Ovary (tissue), 9 donors: ENCODE data around the gene CROCC2. TPM values are rescaled to one million over a fixed set of nuclear protein-coding genes. Genes with fewer than 3 reads are reported as not detected.

Experiments used
- DNase-seq, 5 donors: peaks; one replicate each; pipeline ENCODE4 v3.0.0-alpha.2; 2019 to 2020
- H3K27ac ChIP-seq, 2 donors: fragments of 200-600 bp; one replicate each; pipeline versions ENCODE4 v1.5.1 to v1.8.0; 2019 to 2022
- H3K27me3 ChIP-seq: fragments of 200-600 bp; one replicate; pipeline ENCODE4 v1.8.0; 2022
- H3K36me3 ChIP-seq: fragments of 200-600 bp; sonication (generic); one replicate; pipeline ENCODE4 v1.5.1; 2019
- H3K4me1 ChIP-seq: one replicate; pipeline ENCODE4 v1.8.1; 2013; ENCODE audit warnings: mild to moderate bottlenecking, moderate library complexity; ENCODE audit not compliant: insufficient read depth
- H3K4me3 ChIP-seq: fragments of 200-600 bp; sonication (generic); one replicate; pipeline ENCODE4 v1.5.1; 2017
- H3K9me3 ChIP-seq, 2 donors: fragments of 200-600 bp in 1 of 2; sonication (generic) in 1 of 2; one replicate each; pipeline versions ENCODE4 v1.5.1 to v1.8.1; 2013 to 2019; ENCODE audit warnings: mild to moderate bottlenecking in 1 of 2, moderate library complexity in 1 of 2
- CTCF ChIP-seq, 3 donors: fragments of 450-650 bp in 2 of 3; fragments of 200-600 bp in 1 of 3; IDR thresholded peaks; one replicate each; pipeline versions ENCODE4 v1.5.1 to v1.8.0; 2016 to 2022; ENCODE audit warnings: antibody characterized with exemption in 3 of 3, mild to moderate bottlenecking in 1 of 3
- EP300 ChIP-seq: sonication (generic); formaldehyde crosslinking; IDR thresholded peaks from one replicate; pipeline ENCODE4 v1.6.1; 2017; ENCODE audit warnings: antibody characterized with exemption
- POLR2A ChIP-seq: fragments of 450-650 bp; IDR thresholded peaks from one replicate; pipeline ENCODE4 v1.6.1; 2017; ENCODE audit warnings: antibody characterized with exemption, mild to moderate bottlenecking, moderate library complexity
- WGBS, 3 donors: extraction: QIAGEN DNeasy Blood & Tissue Kit in 1 of 3; methylation state at CpG; one replicate each; pipeline versions ENCODE4 v1.1.5 to v1.1.7; 2013 to 2017; 5-methylcytosine and 5-hydroxymethylcytosine counted together
- intact Hi-C, 4 donors: fragments of 100-400 bp; cut with DNase I; formaldehyde crosslinking; loops; one replicate each; pipeline versions ENCODE4 v1.11.0 to v1.15.1; 2022 to 2023
- polyA plus RNA-seq, 2 donors: library from polyadenylated mRNA; stranded (reverse); fragments of 200-250 nt in 1 of 2; fragments of 350-450 nt in 1 of 2; fragmentation: Illumina TruSeq in 1 of 2; extraction: RNeasy Lipid Tissue Mini Kit (QIAGEN cat#74804) in 1 of 2; gene quantifications; one replicate each; pipeline ENCODE4 v1.2.3, GENCODE V29; 2013 to 2014
- total RNA-seq, 7 donors: library from RNA; depleted of rRNA in 2 of 7; stranded (reverse); fragments of >200 nt in 2 of 7; fragmentation: NEBNext Ultra II Directional in 3 of 7; extraction: Animal tissue kit (Norgen Biotek cat#: 25700) in 3 of 7; gene quantifications; one replicate each; pipeline versions ENCODE4 v1.1.0 to v1.2.4, GENCODE V29; 2016 to 2023
- donor health status: DM: no; HTN: no; CAD: no; lungs with moderate emphysema.
- donor health status: DM: no; HTN: no; CAD: no.
- donor health status: Bipolar disorder and iron deficiency.
- donor health status: DM: yes; HTN: yes; CAD: no.
- donor health status: DM: no; HTN: no; CAD: no.
- donor health status: DM: yes; HTN: yes; CAD: no.

CROCC2 gene
- total and polyA plus RNA-seq, 9 donors, result 0.15 to 6.1 (median 1.5) TPM; not detected in 1

GRCh38 chr2:240997856-240998705 is 91.9 kb downstream of the CROCC2 start, which contains the start of gene SNED1:
TSS of gene SNED1 (plus strand) at chr2:240998618. CDS start at chr2:240998838, 220 bp downstream.
- Histone ChIP-seq H3K27me3 (no peaks in the 10 kb centered on the region), H3K27ac (peak within 1 kb of the TSS; percentile 66 to 71), H3K4me1 (peaks cover 52% of the 10 kb centered on the region), H3K36me3 (no peaks in the 10 kb centered on the region), H3K9me3 (no peaks in the 10 kb centered on the region), H3K4me3 (peak within 1 kb of the TSS; percentile 53)
- intact Hi-C loops, result loop anchor here in 3 of 4 donors (5.0 to 10.0 kb wide), 4 partner anchors 36 to 86 kb away; no protein-coding TSS in a partner anchor
- TF ChIP-seq POLR2A (peak; percentile 46), CTCF (IDR thresholded peaks at IDR 0.05) (peak in 1 of 3 donors; percentile 7), EP300 (no peak)
- 4 to 8% (median 5%) methylated on average over 20 to 61 of the region's 61 CpGs for WGBS, 3 donors
- peak; percentile 88 to 94 (median 91) for DNase-seq

- 0 to 1% (median 0%) methylated on average over 9 to 51 of the region's 51 CpGs for WGBS, 3 donors
- Histone ChIP-seq H3K27me3 (no peaks in the 10 kb centered on the region), H3K36me3 (no peaks in the 10 kb centered on the region), H3K4me3 (peak overlapping the region; percentile 53), H3K27ac (peak overlapping the region; percentile 53), H3K4me1 (peaks cover 49% of the 10 kb centered on the region), H3K9me3 (no peaks in the 10 kb centered on the region)
- no peak for DNase-seq
- intact Hi-C loops, result loop anchor here in 3 of 4 donors (5.0 to 10.0 kb wide), 4 partner anchors 36 to 86 kb away; no protein-coding TSS in a partner anchor
- TF ChIP-seq POLR2A (no peak), EP300 (no peak), CTCF (IDR thresholded peaks at IDR 0.05) (no peak)
These were observed 92.5 kb downstream of the CROCC2 start for GRCh38 chr2:240998706-240998994.

GRCh38 chr2:240998995-240999791 is 93.1 kb downstream of the CROCC2 start:
- intact Hi-C loops, result loop anchor here in 3 of 4 donors (5.0 to 10.0 kb wide), 4 partner anchors 37 to 87 kb away; no protein-coding TSS in a partner anchor
- no peaks in the 10 kb centered on the region for H3K27me3 ChIP-seq
- no peaks in the 10 kb centered on the region for H3K36me3 ChIP-seq
- H3K4me3 ChIP-seq, result peak overlapping the region; percentile 53
- TF ChIP-seq EP300, result no peak
- no peak for TF ChIP-seq CTCF (IDR thresholded peaks at IDR 0.05)
- no peak for TF ChIP-seq POLR2A
- 6 to 15% (median 10%) methylated on average over 20 to 71 of the region's 71 CpGs for WGBS, 3 donors
- peaks cover 48% of the 10 kb centered on the region for H3K4me1 ChIP-seq
- DNase-seq, result peak in 3 of 5 donors; percentile 47 to 67 (median 67)
- H3K9me3 ChIP-seq, result peaks cover 0 to 4% of the 10 kb centered on the region in 2 donors
- peak overlapping the region; percentile 53 for H3K27ac ChIP-seq

- no peak for TF ChIP-seq EP300
- TF ChIP-seq CTCF (IDR thresholded peaks at IDR 0.05), result no peak
- TF ChIP-seq POLR2A, result no peak
- WGBS, 3 donors, result 92 to 93% (median 92%) methylated on average over 19 of the region's 19 CpGs
- H3K27ac ChIP-seq, result peak overlapping the region in 1 of 2 donors; percentile 53
- H3K36me3 ChIP-seq, result no peaks in the 10 kb centered on the region
- H3K4me3 ChIP-seq, result peak overlapping the region; percentile 53
- DNase-seq, result peak in 2 of 5 donors; percentile 24 to 42
- H3K27me3 ChIP-seq, result no peaks in the 10 kb centered on the region
- peaks cover 43% of the 10 kb centered on the region for H3K4me1 ChIP-seq
- intact Hi-C loops, result loop anchor here in 3 of 4 donors (5.0 to 10.0 kb wide), 4 partner anchors 38 to 88 kb away; no protein-coding TSS in a partner anchor
- H3K9me3 ChIP-seq, result peaks cover 0 to 4% of the 10 kb centered on the region in 2 donors
These were observed 93.9 kb downstream of the CROCC2 start for GRCh38 chr2:240999873-241000541.
